H9 (cell line): Measurements from ENCODE around the gene RNF26. TPM values are rescaled to one million over a fixed set of nuclear protein-coding genes. Genes with fewer than 3 reads are reported as not detected.

Experiments used
- DNase-seq: peaks from one replicate; pipeline ENCODE4 v3.0.0-alpha.2; 2017
- H2AFZ ChIP-seq: one replicate; pipeline ENCODE4 v1.6.1; 2013; ENCODE audit warnings: mild to moderate bottlenecking, low read length, control low read depth, moderate library complexity
- H2AK5ac ChIP-seq: 2 replicates; pipeline ENCODE4 v1.6.1; 2013; ENCODE audit warnings: low read length, control low read depth, mixed read lengths; ENCODE audit not compliant: insufficient read length
- H2BK120ac ChIP-seq: one replicate; pipeline ENCODE4 v1.6.1; 2013; ENCODE audit warnings: low read depth, mild to moderate bottlenecking, low read length, control low read depth, inconsistent platforms; ENCODE audit not compliant: poor library complexity, severe bottlenecking
- H2BK12ac ChIP-seq: 2 replicates; pipeline ENCODE4 v1.6.1; 2013; ENCODE audit warnings: low read length, control low read depth, mixed read lengths, low read depth; ENCODE audit not compliant: insufficient read length
- H2BK15ac ChIP-seq: 2 replicates; pipeline ENCODE4 v1.6.1; 2013; ENCODE audit warnings: low read depth, low read length, control low read depth
- H2BK20ac ChIP-seq: one replicate; pipeline ENCODE4 v1.6.1; 2013; ENCODE audit warnings: low read depth, mild to moderate bottlenecking, low read length, control low read depth, inconsistent platforms; ENCODE audit not compliant: poor library complexity, severe bottlenecking
- H2BK5ac ChIP-seq: 2 replicates; pipeline ENCODE4 v1.6.1; 2013; ENCODE audit warnings: low read length, control low read depth, mixed read lengths; ENCODE audit not compliant: insufficient read length
- H3K14ac ChIP-seq: 2 replicates; pipeline ENCODE4 v1.6.1; 2013; ENCODE audit warnings: low read length, control low read depth; ENCODE audit not compliant: insufficient read depth
- H3K18ac ChIP-seq: 2 replicates; pipeline ENCODE4 v1.6.1; 2013; ENCODE audit warnings: low read depth, mild to moderate bottlenecking, mixed read lengths, low read length, control low read depth; ENCODE audit not compliant: insufficient read length
- H3K23ac ChIP-seq: 2 replicates; pipeline ENCODE4 v1.6.1; 2013; ENCODE audit warnings: low read length, control low read depth, mixed read lengths, low read depth; ENCODE audit not compliant: insufficient read length
- H3K23me2 ChIP-seq: 2 replicates; pipeline ENCODE4 v1.6.1; 2013; ENCODE audit warnings: low read depth, mild to moderate bottlenecking, mixed read lengths, low read length, control low read depth; ENCODE audit not compliant: insufficient read length, poor library complexity, severe bottlenecking
- H3K27ac ChIP-seq: 2 replicates; pipeline ENCODE4 v1.5.1; 2013; ENCODE audit warnings: low read length, control low read depth, mixed read lengths, low read depth; ENCODE audit not compliant: insufficient read length
- H3K27me3 ChIP-seq: 2 replicates; pipeline ENCODE4 v1.6.1; 2013; ENCODE audit warnings: low read length, control low read depth, inconsistent platforms; ENCODE audit not compliant: insufficient read depth
- H3K4ac ChIP-seq: 2 replicates; pipeline ENCODE4 v1.6.1; 2013; ENCODE audit warnings: low read depth, mild to moderate bottlenecking, control low read depth, inconsistent platforms, low read length, moderate library complexity
- H3K4me1 ChIP-seq: 2 replicates; pipeline ENCODE4 v1.6.1; 2013; ENCODE audit warnings: low read length, control low read depth, inconsistent platforms; ENCODE audit not compliant: insufficient read depth
- H3K4me2 ChIP-seq: 2 replicates; pipeline ENCODE4 v1.6.1; 2013; ENCODE audit warnings: low read length, control low read depth, mixed read lengths; ENCODE audit not compliant: insufficient read length, insufficient read depth
- H3K56ac ChIP-seq: 2 replicates; pipeline ENCODE4 v1.6.1; 2013; ENCODE audit warnings: low read depth, mild to moderate bottlenecking, mixed read lengths, low read length, control low read depth; ENCODE audit not compliant: insufficient read length
- H3K79me1 ChIP-seq: 2 replicates; pipeline ENCODE4 v1.6.1; 2013; ENCODE audit warnings: low read depth, mild to moderate bottlenecking, moderate library complexity, low read length, control low read depth, inconsistent platforms; ENCODE audit not compliant: insufficient read depth, poor library complexity, severe bottlenecking
- H3K79me2 ChIP-seq: 2 replicates; pipeline ENCODE4 v1.6.1; 2013; ENCODE audit warnings: low read length, control low read depth, inconsistent platforms; ENCODE audit not compliant: insufficient read depth
- H3K9ac ChIP-seq: 2 replicates; pipeline ENCODE4 v1.6.1; 2013; ENCODE audit warnings: low read length, control low read depth, mixed read lengths; ENCODE audit not compliant: insufficient read length; ENCODE audit errors: extremely low read depth
- H3K9me3 ChIP-seq: one replicate; pipeline ENCODE4 v1.6.1; 2013; ENCODE audit warnings: low read depth, low read length, inconsistent platforms; ENCODE audit not compliant: control insufficient read depth
- H3T11ph ChIP-seq: one replicate; pipeline ENCODE4 v1.6.1; 2013; ENCODE audit warnings: mild to moderate bottlenecking, low read length, control low read depth, inconsistent platforms
- H4K20me1 ChIP-seq: one replicate; pipeline ENCODE4 v1.6.1; 2013; ENCODE audit not compliant: control insufficient read depth, insufficient read length, insufficient read depth
- H4K5ac ChIP-seq: 2 replicates; pipeline ENCODE4 v1.6.1; 2013; ENCODE audit warnings: low read depth, mild to moderate bottlenecking, mixed read lengths, low read length, control low read depth; ENCODE audit not compliant: insufficient read length
- H4K8ac ChIP-seq: replicated peaks from 2 replicates; pipeline ENCODE4 v1.6.1; 2013; ENCODE audit warnings: low read length, control low read depth, mixed read lengths, low read depth; ENCODE audit not compliant: insufficient read length
- H4K91ac ChIP-seq: 2 replicates; pipeline ENCODE4 v1.6.1; 2013; ENCODE audit warnings: low read depth, mild to moderate bottlenecking, moderate library complexity, mixed read lengths, low read length, control low read depth; ENCODE audit not compliant: insufficient read length
- H3K27ac Mint-ChIP-seq, 3 experiments: 2 replicates in 2 of 3; 3 replicates in 1 of 3; pipeline ENCODE4 v1.8.0; 2020 to 2021; ENCODE audit warnings: mixed read lengths in 3 of 3, mild to moderate bottlenecking in 1 of 3, moderate library complexity in 1 of 3
- H3K27me3 Mint-ChIP-seq: 2 replicates; pipeline ENCODE4 v1.8.0; 2021; ENCODE audit warnings: low read depth, mild to moderate bottlenecking, moderate library complexity, mixed read lengths
- H3K36me3 Mint-ChIP-seq, 3 experiments: 2 replicates in 2 of 3; 3 replicates in 1 of 3; pipeline ENCODE4 v1.8.0; 2020 to 2021; ENCODE audit warnings: low read depth in 3 of 3, mixed read lengths in 3 of 3; ENCODE audit not compliant: insufficient read depth in 1 of 3
- H3K4me1 Mint-ChIP-seq, 2 experiments: 2 replicates each; pipeline ENCODE4 v1.8.0; 2020; ENCODE audit warnings: mixed read lengths in 2 of 2
- H3K4me3 Mint-ChIP-seq, 2 experiments: 2 replicates in 1 of 2; 3 replicates in 1 of 2; pipeline ENCODE4 v1.8.0; 2020 to 2021; ENCODE audit warnings: mild to moderate bottlenecking in 2 of 2, mixed read lengths in 2 of 2, moderate library complexity in 1 of 2
- H3K9me3 Mint-ChIP-seq, 2 experiments: 2 replicates in 1 of 2; 3 replicates in 1 of 2; pipeline ENCODE4 v1.8.0; 2020; ENCODE audit warnings: mild to moderate bottlenecking in 2 of 2, mixed read lengths in 2 of 2, moderate library complexity in 1 of 2
- WGBS: extraction: QIAGEN DNeasy Blood & Tissue Kit; methylation state at CpG from one replicate; pipeline ENCODE4 v1.1.7; 2013; ENCODE audit warnings: missing lambda C conversion rate, low lambda C conversion rate, mixed read lengths; ENCODE audit not compliant: insufficient read length; ENCODE audit errors: extremely low coverage; 5-methylcytosine and 5-hydroxymethylcytosine counted together
- total RNA-seq: library from RNA; stranded (reverse); gene quantifications from 2 replicates; pipeline ENCODE4 v1.2.1, GENCODE V29; 2021
- TF ChIP-seq, protein P1 (sequence below): fragments of 200-600 bp; sonication (generic); conservative IDR thresholded peaks from 3 replicates; pipeline ENCODE4 v1.8.0; 2021; ENCODE audit warnings: antibody characterized with exemption, mild to moderate bottlenecking

Gene RNF26
- total RNA-seq, 1 experiment from 2014 or later: 57.6 TPM

DNA sequence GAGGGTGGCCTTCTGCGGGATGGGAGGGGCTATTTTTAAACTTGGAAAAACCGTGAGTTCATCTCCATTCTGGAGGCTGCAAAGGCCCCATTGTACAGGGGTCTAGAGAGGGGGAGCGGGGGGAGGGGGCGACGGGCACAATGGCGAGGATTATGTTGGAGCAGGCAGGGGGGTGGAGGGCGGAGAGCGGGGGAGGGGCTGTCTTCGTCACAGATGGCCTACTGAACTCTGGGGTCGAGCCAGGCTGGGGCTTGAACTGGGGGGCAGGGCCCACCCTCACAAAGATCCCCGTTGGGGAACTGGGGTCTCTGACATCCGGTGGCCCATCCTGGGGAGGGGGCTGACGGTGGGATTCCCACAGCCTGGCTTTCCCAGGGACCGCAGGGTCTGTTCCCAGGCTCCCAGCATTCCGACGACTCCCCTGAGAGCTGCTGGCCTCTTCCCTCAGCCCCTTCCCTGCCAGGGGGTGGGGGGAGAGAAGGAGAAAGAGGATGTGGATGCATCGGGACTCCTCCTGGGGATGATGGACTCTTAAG is 14.0 kb upstream of the RNF26 start:
- no peak overlapping the region for H3K4ac ChIP-seq
- peak overlapping the region; percentile 72 for H3K4me2 ChIP-seq
- Mint-ChIP-seq H3K9me3 (no peaks in the 10 kb centered on the region; a peak in 1 of 5 replicates), H3K4me1 (peaks cover 46 to 48% of the 10 kb centered on the region in 2 experiments), H3K27ac (no peak overlapping the region), H3K4me3 (peak overlapping the region; percentile 54 to 61; a peak in 4 of 5 replicates), H3K27me3 (peaks cover 25% of the 10 kb centered on the region), H3K36me3 (no peaks in the 10 kb centered on the region)
- H3K23me2 ChIP-seq: peaks cover 32% of the 10 kb centered on the region
- no peak overlapping the region for H3K56ac ChIP-seq
- no peak overlapping the region for H2BK20ac ChIP-seq
- H3K18ac ChIP-seq: peak overlapping the region; percentile 47
- H2BK5ac ChIP-seq: no peak overlapping the region
- H4K91ac ChIP-seq: no peak overlapping the region
- H2BK15ac ChIP-seq: no peak overlapping the region
- H3K14ac ChIP-seq: peak overlapping the region; percentile 10; the same call in 1 of the 2 replicates
- no CpG with 5 or more reads among the region's 17 CpGs for WGBS
- H4K5ac ChIP-seq: no peak overlapping the region
- no peaks in the 10 kb centered on the region for H3K79me1 ChIP-seq
- no peak overlapping the region for H3T11ph ChIP-seq
- TF ChIP-seq, protein P1, sequence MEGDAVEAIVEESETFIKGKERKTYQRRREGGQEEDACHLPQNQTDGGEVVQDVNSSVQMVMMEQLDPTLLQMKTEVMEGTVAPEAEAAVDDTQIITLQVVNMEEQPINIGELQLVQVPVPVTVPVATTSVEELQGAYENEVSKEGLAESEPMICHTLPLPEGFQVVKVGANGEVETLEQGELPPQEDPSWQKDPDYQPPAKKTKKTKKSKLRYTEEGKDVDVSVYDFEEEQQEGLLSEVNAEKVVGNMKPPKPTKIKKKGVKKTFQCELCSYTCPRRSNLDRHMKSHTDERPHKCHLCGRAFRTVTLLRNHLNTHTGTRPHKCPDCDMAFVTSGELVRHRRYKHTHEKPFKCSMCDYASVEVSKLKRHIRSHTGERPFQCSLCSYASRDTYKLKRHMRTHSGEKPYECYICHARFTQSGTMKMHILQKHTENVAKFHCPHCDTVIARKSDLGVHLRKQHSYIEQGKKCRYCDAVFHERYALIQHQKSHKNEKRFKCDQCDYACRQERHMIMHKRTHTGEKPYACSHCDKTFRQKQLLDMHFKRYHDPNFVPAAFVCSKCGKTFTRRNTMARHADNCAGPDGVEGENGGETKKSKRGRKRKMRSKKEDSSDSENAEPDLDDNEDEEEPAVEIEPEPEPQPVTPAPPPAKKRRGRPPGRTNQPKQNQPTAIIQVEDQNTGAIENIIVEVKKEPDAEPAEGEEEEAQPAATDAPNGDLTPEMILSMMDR: no peak
- H3K9ac ChIP-seq: no peak overlapping the region
- no peaks in the 10 kb centered on the region for H4K20me1 ChIP-seq
- H2BK12ac ChIP-seq: no peak overlapping the region
- no peak overlapping the region for H3K23ac ChIP-seq
- peak; percentile 54 for DNase-seq
- no peaks in the 10 kb centered on the region for H3K79me2 ChIP-seq
- no peaks in the 10 kb centered on the region for H3K9me3 ChIP-seq
- H4K8ac ChIP-seq: no peak overlapping the region
- H3K27me3 ChIP-seq: peaks cover 9% of the 10 kb centered on the region; the same call in 1 of the 2 replicates
- no peak overlapping the region for H2BK120ac ChIP-seq
- H3K4me1 ChIP-seq: peaks cover 15% of the 10 kb centered on the region; the same call in 1 of the 2 replicates
- no peak overlapping the region for H3K27ac ChIP-seq
- H2AFZ ChIP-seq: no peak overlapping the region
- no peak overlapping the region for H2AK5ac ChIP-seq
